GM23338 (cell line): ENCODE measurements around the gene WDR12. TPM values are rescaled to one million over a fixed set of nuclear protein-coding genes. Genes with fewer than 3 reads are reported as not detected.

Experiments
- ATAC-seq: fragments of 200-7000 bp; cut with Tn5 transposase; 3 replicates; pipeline ENCODE4 v1.9.1; 2020
- DNase-seq: peaks from one replicate; pipeline ENCODE4 v3.0.0-alpha.2; 2015; ENCODE audit warnings: low spot score
- H2AFZ ChIP-seq: fragments of 200-600 bp; sonication (generic); 2 replicates; pipeline ENCODE4 v1.8.0; 2016; ENCODE audit warnings: antibody characterized with exemption, mild to moderate bottlenecking, moderate library complexity
- H3F3A ChIP-seq: fragments of 200-600 bp; sonication (generic); replicated peaks from 2 replicates; pipeline ENCODE4 v1.8.0; 2017; ENCODE audit warnings: antibody characterized with exemption, mixed run types, low read depth
- H3K27ac ChIP-seq: fragments of 200-600 bp; sonication (generic); 2 replicates; pipeline ENCODE4 v1.6.1; 2016; ENCODE audit warnings: low read depth
- H3K27me3 ChIP-seq: fragments of 200-600 bp; sonication (generic); 2 replicates; pipeline ENCODE4 v1.8.0; 2016; ENCODE audit warnings: mild to moderate bottlenecking, mixed run types, moderate library complexity; ENCODE audit not compliant: insufficient read depth
- H3K36me3 ChIP-seq: fragments of 200-600 bp; sonication (generic); 2 replicates; pipeline ENCODE4 v1.8.0; 2016; ENCODE audit warnings: mild to moderate bottlenecking; ENCODE audit not compliant: insufficient read depth
- H3K4me1 ChIP-seq: fragments of 200-600 bp; sonication (generic); 2 replicates; pipeline ENCODE4 v1.8.0; 2016; ENCODE audit warnings: mild to moderate bottlenecking, moderate library complexity; ENCODE audit not compliant: insufficient read depth
- H3K4me2 ChIP-seq: fragments of 200-600 bp; sonication (generic); 2 replicates; pipeline ENCODE4 v1.7.1; 2017; ENCODE audit warnings: mixed run types
- H3K4me3 ChIP-seq: fragments of 200-600 bp; sonication (generic); 2 replicates; pipeline ENCODE4 v1.6.1; 2016; ENCODE audit warnings: mixed run types
- H3K79me2 ChIP-seq: fragments of 200-600 bp; sonication (generic); replicated peaks from 2 replicates; pipeline ENCODE4 v1.8.0; 2017; ENCODE audit warnings: mild to moderate bottlenecking; ENCODE audit not compliant: insufficient read depth
- H3K9me2 ChIP-seq: fragments of 200-600 bp; sonication (generic); 2 replicates; pipeline ENCODE4 v1.8.0; 2017; ENCODE audit not compliant: insufficient read depth
- H4K20me1 ChIP-seq: fragments of 200-600 bp; sonication (generic); replicated peaks from 2 replicates; pipeline ENCODE4 v1.8.0; 2017; ENCODE audit warnings: mild to moderate bottlenecking; ENCODE audit not compliant: insufficient read depth
- H3K27ac Mint-ChIP-seq: 2 replicates; pipeline ENCODE4 v1.8.0; 2020; ENCODE audit warnings: inconsistent platforms, mild to moderate bottlenecking, moderate library complexity, mixed read lengths
- H3K27me3 Mint-ChIP-seq: 3 replicates; pipeline ENCODE4 v1.8.0; 2022; ENCODE audit warnings: low read depth, mild to moderate bottlenecking, moderate library complexity, mixed read lengths, inconsistent platforms; ENCODE audit not compliant: insufficient read depth, poor library complexity
- H3K36me3 Mint-ChIP-seq: 3 replicates; pipeline ENCODE4 v1.8.0; 2021; ENCODE audit warnings: low read depth, mild to moderate bottlenecking, inconsistent platforms, moderate library complexity, mixed read lengths
- H3K4me1 Mint-ChIP-seq: 3 replicates; pipeline ENCODE4 v1.8.0; 2020; ENCODE audit warnings: mild to moderate bottlenecking, inconsistent platforms, mixed read lengths
- H3K4me3 Mint-ChIP-seq: 3 replicates; pipeline ENCODE4 v1.8.0; 2021; ENCODE audit warnings: moderate library complexity, mild to moderate bottlenecking, inconsistent platforms, mixed read lengths
- H3K9me3 Mint-ChIP-seq: 3 replicates; pipeline ENCODE4 v1.8.0; 2020; ENCODE audit warnings: moderate library complexity, mild to moderate bottlenecking, inconsistent platforms, mixed read lengths
- EZH2 ChIP-seq: fragments of 200-600 bp; sonication (generic); IDR thresholded peaks from one replicate; pipeline ENCODE4 v1.8.0; 2017; ENCODE audit warnings: antibody characterized with exemption, mild to moderate bottlenecking, low read depth; ENCODE audit not compliant: unreplicated experiment
- EZH2phosphoT487 ChIP-seq: fragments of 200-600 bp; sonication (generic); IDR thresholded peaks from one replicate; pipeline ENCODE4 v1.8.1; 2018; ENCODE audit warnings: antibody characterized with exemption; ENCODE audit not compliant: unreplicated experiment
- REST ChIP-seq: IDR thresholded peaks from one replicate; pipeline ENCODE4 v1.6.1; 2018; ENCODE audit warnings: antibody characterized with exemption; ENCODE audit not compliant: unreplicated experiment
- polyA plus RNA-seq: library from polyadenylated mRNA; unstranded; fragments of >200 nt; fragmentation: Nextera tagmentation; extraction: Ambion mirVana; gene quantifications from 2 replicates; pipeline ENCODE4 v1.2.1, GENCODE V29; 2016
- total RNA-seq: library from RNA; depleted of rRNA; stranded (reverse); fragments of >200 nt; shearing (Covaris generic); gene quantifications from 2 replicates; pipeline ENCODE4 v1.2.3, GENCODE V29; 2014; rRNA removed

WDR12 gene
- total and polyA plus RNA-seq, 2 experiments from 2014 or later, result 98.1 to 240 TPM

- H2AFZ ChIP-seq, result no peak overlapping the region
- no peaks in the 10 kb centered on the region for H3K9me3 Mint-ChIP-seq
- no peak overlapping the region for H3K27ac Mint-ChIP-seq
- no peak overlapping the region for H3K4me3 ChIP-seq
- no peak overlapping the region for H3K27ac ChIP-seq
- TF ChIP-seq EZH2 (no peak), EZH2phosphoT487 (no peak), REST (no peak)
- no peaks in the 10 kb centered on the region for H3K36me3 ChIP-seq
- H3K36me3 Mint-ChIP-seq, result no peaks in the 10 kb centered on the region
- H3K27me3 ChIP-seq, result no peaks in the 10 kb centered on the region
- no peaks in the 10 kb centered on the region for H3K9me2 ChIP-seq
- DNase-seq (no peak), ATAC-seq (no peak)
- no peaks in the 10 kb centered on the region for H3K79me2 ChIP-seq
- no peak overlapping the region for H3K4me3 Mint-ChIP-seq
- peaks cover 3% of the 10 kb centered on the region for H3K27me3 Mint-ChIP-seq
- no peaks in the 10 kb centered on the region for H3F3A ChIP-seq
- H3K4me1 Mint-ChIP-seq, result no peaks in the 10 kb centered on the region; the same call in 2 of the 3 replicates
- H3K4me1 ChIP-seq, result no peaks in the 10 kb centered on the region
- no peak overlapping the region for H3K4me2 ChIP-seq
- H4K20me1 ChIP-seq, result no peaks in the 10 kb centered on the region
These were observed 86.6 kb downstream of the WDR12 start for GRCh38 chr2:202824901-202825300.

Other genes starting within 250 kb of the WDR12 start
- gene ICA1L, start 39.9 kb downstream of the WDR12 start, total RNA-seq, result 5.6 and 7.2 TPM in 2 replicates
- gene ICA1L, start 39.9 kb downstream of the WDR12 start, polyA plus RNA-seq, result 1.6 and 2.2 TPM in 2 replicates
- gene CARF, start 602 bp upstream of the WDR12 start, total RNA-seq, result 1.6 and 3.3 TPM in 2 replicates
- 1.1 and 1.7 TPM in 2 replicates for gene CARF, start 602 bp upstream of the WDR12 start, polyA plus RNA-seq
- 11.6 and 13.3 TPM in 2 replicates for gene NBEAL1, start 103.2 kb upstream of the WDR12 start, total RNA-seq
- 17.6 and 21.8 TPM in 2 replicates for gene NBEAL1, start 103.2 kb upstream of the WDR12 start, polyA plus RNA-seq